ENCODE data around the gene PLB1.

DNA sequence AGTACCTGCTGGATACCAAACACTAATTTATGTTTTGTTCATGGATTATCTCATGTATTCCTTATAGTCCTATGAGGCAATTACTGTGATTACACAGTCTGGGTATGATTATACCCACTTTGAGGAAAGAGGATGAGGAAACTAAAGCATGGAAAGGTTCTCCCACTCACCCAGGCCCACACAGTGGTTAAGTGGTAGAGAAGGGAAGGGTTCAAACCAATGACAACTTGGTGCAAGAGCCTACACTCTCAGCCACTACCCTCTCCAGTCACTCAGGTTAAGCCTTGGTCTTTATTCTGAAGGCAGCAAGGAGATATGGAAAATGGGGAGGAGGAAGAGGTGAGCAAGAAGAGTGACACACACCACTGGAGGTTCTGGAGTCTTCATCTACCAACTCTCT, 191.3 kb downstream of the PLB1 start:
- TF ChIP-seq, protein P1, sequence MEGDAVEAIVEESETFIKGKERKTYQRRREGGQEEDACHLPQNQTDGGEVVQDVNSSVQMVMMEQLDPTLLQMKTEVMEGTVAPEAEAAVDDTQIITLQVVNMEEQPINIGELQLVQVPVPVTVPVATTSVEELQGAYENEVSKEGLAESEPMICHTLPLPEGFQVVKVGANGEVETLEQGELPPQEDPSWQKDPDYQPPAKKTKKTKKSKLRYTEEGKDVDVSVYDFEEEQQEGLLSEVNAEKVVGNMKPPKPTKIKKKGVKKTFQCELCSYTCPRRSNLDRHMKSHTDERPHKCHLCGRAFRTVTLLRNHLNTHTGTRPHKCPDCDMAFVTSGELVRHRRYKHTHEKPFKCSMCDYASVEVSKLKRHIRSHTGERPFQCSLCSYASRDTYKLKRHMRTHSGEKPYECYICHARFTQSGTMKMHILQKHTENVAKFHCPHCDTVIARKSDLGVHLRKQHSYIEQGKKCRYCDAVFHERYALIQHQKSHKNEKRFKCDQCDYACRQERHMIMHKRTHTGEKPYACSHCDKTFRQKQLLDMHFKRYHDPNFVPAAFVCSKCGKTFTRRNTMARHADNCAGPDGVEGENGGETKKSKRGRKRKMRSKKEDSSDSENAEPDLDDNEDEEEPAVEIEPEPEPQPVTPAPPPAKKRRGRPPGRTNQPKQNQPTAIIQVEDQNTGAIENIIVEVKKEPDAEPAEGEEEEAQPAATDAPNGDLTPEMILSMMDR (conservative IDR thresholded peaks at IDR 0.05; ENCODE audit: low read length): no peak
- no peak for TF ChIP-seq EZH2phosphoT487 (IDR thresholded peaks at IDR 0.05; ENCODE audit: borderline replicate concordance)
